HG03354 (cell line): Measurements from ENCODE around the gene MRPL34.
A peak's percentile ranks its signal among the peaks of the same experiment; 100 is the strongest.

Experiments
- ATAC-seq: cut with Tn5 transposase; IDR thresholded peaks from one replicate; pipeline ENCODE4 v1.9.1; 2021; ENCODE audit warnings: mild to moderate bottlenecking; ENCODE audit not compliant: unreplicated experiment, poor library complexity, severe bottlenecking

MRPL34 gene

GRCh38 chr19:17307876-17308377 is 2.3 kb downstream of the MRPL34 start:
- ATAC-seq: no peak

GRCh38 chr19:17309198-17309964 is 3.7 kb downstream of the MRPL34 start, which contains the start of gene DDA1:
Gene DDA1 (plus strand): TSS chr19:17309563. CDS start chr19:17309655, 92 bp downstream.
- peak; percentile 59 for ATAC-seq

GRCh38 chr19:17309965-17310461 is 4.3 kb downstream of the MRPL34 start:
- no peak for ATAC-seq

GRCh38 chr19:17311455-17312188 is 6.0 kb downstream of the MRPL34 start:
- no peak for ATAC-seq

- no peak for ATAC-seq
These were observed 6.8 kb downstream of the MRPL34 start for GRCh38 chr19:17312189-17313113.

GRCh38 chr19:17314007-17314593 is 8.4 kb downstream of the MRPL34 start:
- ATAC-seq: no peak

- no peak for ATAC-seq
These were observed 13.3 kb downstream of the MRPL34 start for GRCh38 chr19:17318966-17319365.

GRCh38 chr19:17319473-17320238 is 14.0 kb downstream of the MRPL34 start:
- no peak for ATAC-seq

- no peak for ATAC-seq
These were observed 14.8 kb downstream of the MRPL34 start for GRCh38 chr19:17320435-17320834.

- ATAC-seq: no peak
These were observed 16.2 kb downstream of the MRPL34 start for GRCh38 chr19:17321655-17322489.

- no peak for ATAC-seq
These were observed 17.2 kb downstream of the MRPL34 start for GRCh38 chr19:17322854-17323253.

- ATAC-seq: no peak
These were observed 17.8 kb downstream of the MRPL34 start for GRCh38 chr19:17323300-17323963.

- no peak for ATAC-seq
These were observed 18.3 kb downstream of the MRPL34 start for GRCh38 chr19:17323964-17324332.

- ATAC-seq: no peak
These were observed 18.9 kb downstream of the MRPL34 start for GRCh38 chr19:17324357-17325114.

GRCh38 chr19:17325133-17325532 is 19.5 kb downstream of the MRPL34 start:
- ATAC-seq: no peak

- ATAC-seq: no peak
These were observed 20.4 kb downstream of the MRPL34 start for GRCh38 chr19:17325881-17326594.
